Endodermal cell (in vitro differentiated cells): ENCODE data around the gene TRAP1. TPM values are rescaled to one million over a fixed set of nuclear protein-coding genes. Genes with fewer than 3 reads are reported as not detected.
A peak's percentile ranks its signal among the peaks of the same experiment; 100 is the strongest.

Source experiments
- DNase-seq: peaks from one replicate; pipeline ENCODE4 v3.0.0-alpha.2; 2017
- H3K27ac ChIP-seq: 2 replicates; pipeline ENCODE4 v1.5.1; 2013; ENCODE audit warnings: mild to moderate bottlenecking, low read depth, low read length, moderate library complexity
- H3K27me3 ChIP-seq: 2 replicates; pipeline ENCODE4 v1.6.1; 2013; ENCODE audit warnings: mild to moderate bottlenecking, low read length, moderate library complexity; ENCODE audit not compliant: insufficient read depth, control insufficient read depth, poor library complexity, severe bottlenecking
- H3K36me3 ChIP-seq: 2 replicates; pipeline ENCODE4 v1.7.0; 2013; ENCODE audit warnings: mild to moderate bottlenecking, low read length, moderate library complexity; ENCODE audit not compliant: control insufficient read depth, insufficient read depth
- H3K4me1 ChIP-seq: one replicate; pipeline ENCODE4 v1.7.0; 2013; ENCODE audit warnings: low read length; ENCODE audit not compliant: control insufficient read depth, insufficient read depth
- H3K4me3 ChIP-seq: 2 replicates; pipeline ENCODE4 v1.5.1; 2013; ENCODE audit warnings: mild to moderate bottlenecking, low read length, moderate library complexity
- H3K9ac ChIP-seq: 2 replicates; pipeline ENCODE4 v1.6.1; 2013; ENCODE audit warnings: mild to moderate bottlenecking, low read length, moderate library complexity; ENCODE audit not compliant: poor library complexity, severe bottlenecking; ENCODE audit errors: extremely low read depth
- H3K9me3 ChIP-seq: 2 replicates; pipeline ENCODE4 v1.6.1; 2013; ENCODE audit warnings: mild to moderate bottlenecking, low read length, moderate library complexity; ENCODE audit not compliant: control insufficient read depth
- H3K27ac Mint-ChIP-seq: 2 replicates; pipeline ENCODE4 v1.8.0; 2020; ENCODE audit warnings: mixed read lengths
- H3K27me3 Mint-ChIP-seq: 2 replicates; pipeline ENCODE4 v1.8.0; 2021; ENCODE audit warnings: mild to moderate bottlenecking, mixed read lengths; ENCODE audit not compliant: insufficient read depth
- H3K36me3 Mint-ChIP-seq: 2 replicates; pipeline ENCODE4 v1.8.0; 2020; ENCODE audit warnings: low read depth, mixed read lengths
- H3K4me1 Mint-ChIP-seq: 2 replicates; pipeline ENCODE4 v1.8.0; 2020; ENCODE audit warnings: mixed read lengths
- H3K4me3 Mint-ChIP-seq: 2 replicates; pipeline ENCODE4 v1.8.0; 2020; ENCODE audit warnings: mild to moderate bottlenecking, moderate library complexity, mixed read lengths
- H3K9me3 Mint-ChIP-seq: 2 replicates; pipeline ENCODE4 v1.8.0; 2020; ENCODE audit warnings: mild to moderate bottlenecking, mixed read lengths
- CTCF ChIP-seq: fragments of 200-600 bp; sonication (generic); conservative IDR thresholded peaks from 2 replicates; pipeline ENCODE4 v1.5.0; 2021; ENCODE audit warnings: antibody characterized with exemption, mild to moderate bottlenecking
- WGBS, 2 experiments: methylation state at CpG; one replicate each; pipeline versions ENCODE4 v1.1.5 to v1.1.7; 2013; ENCODE audit warnings: missing lambda C conversion rate in 2 of 2, mixed read lengths in 1 of 2; ENCODE audit not compliant: insufficient coverage in 1 of 2, insufficient read length in 1 of 2; 5-methylcytosine and 5-hydroxymethylcytosine counted together
- long read RNA-seq, 4 experiments: library from polyadenylated mRNA in 2 of 4; library from RNA in 1 of 4; library from capped mRNA in 1 of 4; stranded (forward) in 3 of 4; unstranded in 1 of 4; transcript quantifications; one replicate each; pipeline ENCODE4 v2.0.0, GENCODE V29; 2020 to 2021; ENCODE audit warnings: inconsistent platforms in 1 of 4
- polyA plus RNA-seq, 2 experiments: library from polyadenylated mRNA; stranded (reverse); fragments of 50-300 nt; gene quantifications; one replicate each; pipeline ENCODE4 v1.2.3, GENCODE V29; 2013
- total RNA-seq, 2 donors: library from RNA; stranded (reverse); fragmentation: NEBNext Ultra II Directional in 1 of 2; extraction: Animal tissue kit (Norgen Biotek cat#: 25700) in 1 of 2; gene quantifications; 2 replicates in 1 of 2; 3 replicates in 1 of 2; pipeline ENCODE4 v1.2.1, GENCODE V29; 2021

Gene TRAP1
- total RNA-seq: 100 to 1,000 TPM; 144 to 156 TPM
- 114 TPM for polyA plus RNA-seq (2013, experiment 1 of 2)
- polyA plus RNA-seq (2013, experiment 2 of 2): 102 TPM
- long read RNA-seq, experiment 1, transcript TRAP1-201 (18 exons, 2,296 nt): major isoform, 46 of 75 reads
- long read RNA-seq, experiment 1, partial matches to known transcripts: 11 of 75 reads
- long read RNA-seq, experiment 1, other reads (novel, unspliced or antisense): 15 of 75 reads
- long read RNA-seq, experiment 2, transcript TRAP1-201 (18 exons, 2,296 nt): major isoform, 285 of 318 reads
- long read RNA-seq, experiment 2, partial matches to known transcripts: 11 of 318 reads
- long read RNA-seq, experiment 2, other reads (novel, unspliced or antisense): 16 of 318 reads
- long read RNA-seq, experiment 3, transcript TRAP1-201 (18 exons, 2,296 nt): major isoform, 1,253 of 1,324 reads
- long read RNA-seq, experiment 3, partial matches to known transcripts: 11 of 1,324 reads
- long read RNA-seq, experiment 3, other reads (novel, unspliced or antisense): 57 of 1,324 reads
- long read RNA-seq, experiment 4, partial matches to known transcripts: 5 of 5 reads
- long read RNA-seq, experiment 4, other reads (novel, unspliced or antisense): 0 of 5 reads

GRCh38 chr16:3717235-3718018 lies at the start of gene TRAP1:
TSS of gene TRAP1 (minus strand) at chr16:3717524. CDS start at chr16:3717508, 16 bp downstream.
- peak within 1 kb of the TSS; percentile 59 for H3K27ac ChIP-seq
- no peak for TF ChIP-seq CTCF
- Mint-ChIP-seq H3K27me3 (no peaks in the 10 kb centered on the region), H3K9me3 (no peaks in the 10 kb centered on the region), H3K27ac (peak within 1 kb of the TSS; percentile 93), H3K4me3 (peak within 1 kb of the TSS; percentile 88), H3K4me1 (peaks cover 22% of the 10 kb centered on the region), H3K36me3 (peaks cover 16% of the 10 kb centered on the region)
- peak within 1 kb of the TSS; percentile 94 for H3K4me3 ChIP-seq
- H3K27me3 ChIP-seq: no peaks in the 10 kb centered on the region
- H3K9me3 ChIP-seq: no peaks in the 10 kb centered on the region
- H3K4me1 ChIP-seq: no peaks in the 10 kb centered on the region
- H3K9ac ChIP-seq: peak within 1 kb of the TSS; percentile 92
- peak; percentile 90 for DNase-seq
- 1% methylated on average over 44 to 95 of the region's 95 CpGs for WGBS, 2 experiments
- H3K36me3 ChIP-seq: no peaks in the 10 kb centered on the region

GRCh38 chr16:3766177-3766576 lies 48.9 kb upstream of the TRAP1 start:
- H3K27me3 Mint-ChIP-seq: no peaks in the 10 kb centered on the region
- no peak for DNase-seq
- Histone ChIP-seq H3K9me3 (no peaks in the 10 kb centered on the region), H3K4me1 (no peaks in the 10 kb centered on the region), H3K27me3 (no peaks in the 10 kb centered on the region), H3K9ac (no peak overlapping the region), H3K4me3 (no peak overlapping the region), H3K27ac (no peak overlapping the region), H3K36me3 (peaks cover 71% of the 10 kb centered on the region)
- 95 to 100% methylated on average over 1 to 2 of the region's 3 CpGs for WGBS, 2 experiments
- H3K4me1 Mint-ChIP-seq: no peaks in the 10 kb centered on the region
- no peak overlapping the region for H3K4me3 Mint-ChIP-seq
- no peak for TF ChIP-seq CTCF
- H3K9me3 Mint-ChIP-seq: no peaks in the 10 kb centered on the region
- no peak overlapping the region for H3K27ac Mint-ChIP-seq
- H3K36me3 Mint-ChIP-seq: peaks cover 87% of the 10 kb centered on the region

- H3K4me3 Mint-ChIP-seq: no peak overlapping the region
- DNase-seq: no peak
- no peak overlapping the region for H3K4me3 ChIP-seq
Observed at GRCh38 chr16:3764409-3764808, 47.1 kb upstream of the TRAP1 start.

More at GRCh38 chr16:3764409-3764808, 47.1 kb upstream of the TRAP1 start:
- H3K9me3 Mint-ChIP-seq: no peaks in the 10 kb centered on the region
- H3K27me3 Mint-ChIP-seq: no peaks in the 10 kb centered on the region
- Histone ChIP-seq H3K9ac (no peak overlapping the region), H3K27me3 (no peaks in the 10 kb centered on the region), H3K27ac (no peak overlapping the region), H3K4me1 (no peaks in the 10 kb centered on the region), H3K9me3 (no peaks in the 10 kb centered on the region), H3K36me3 (peaks cover 67% of the 10 kb centered on the region)
- no peak overlapping the region for H3K27ac Mint-ChIP-seq
- no peak for TF ChIP-seq CTCF
- 93% methylated on average over 2 to 3 of the region's 3 CpGs for WGBS, 2 experiments
- no peaks in the 10 kb centered on the region for H3K4me1 Mint-ChIP-seq
- peaks cover 79% of the 10 kb centered on the region for H3K36me3 Mint-ChIP-seq
